Caco-2 (cell line): Measurements from ENCODE around the gene CRTC1. TPM values are rescaled to one million over a fixed set of nuclear protein-coding genes. Genes with fewer than 3 reads are reported as not detected.

ENCODE experiments used
- BruUV-seq: library from RNA; stranded (reverse); fragments of 400-500 nt; replicated peaks from 2 replicates; lab custom pipeline; 2021; lab: Mats Ljungman, UMichigan
- CTCF ChIA-PET: fragments of 300-600 bp; sonication (Branson Sonifier 250); formaldehyde crosslinking; loops from one replicate; lab custom pipeline; 2022; ENCODE audit warnings: antibody characterized with exemption; lab: Charles Lee
- POLR2A ChIA-PET: fragments of 300-600 bp; sonication (Branson Sonifier 250); formaldehyde crosslinking; loops from one replicate; lab custom pipeline; 2022; ENCODE audit warnings: antibody characterized with exemption; lab: Charles Lee
- DNase-seq, 2 experiments: peaks; one replicate each; pipeline versions ENCODE4 v3.0.0 to v3.0.0-alpha.2; 2020 to 2022
- H3K27me3 ChIP-seq: replicated peaks from 2 replicates; pipeline ENCODE4 v1.6.0; 2011; ENCODE audit warnings: low read length; ENCODE audit not compliant: control insufficient read depth, insufficient read depth
- H3K36me3 ChIP-seq: 2 replicates; pipeline ENCODE4 v1.5.1; 2011; ENCODE audit warnings: low read length; ENCODE audit not compliant: control insufficient read depth, insufficient read depth
- H3K4me1 ChIP-seq: fragments of 250-450 bp; sonication (Bioruptor Pico); 2 replicates; pipeline ENCODE4 v1.5.1; 2020; ENCODE audit warnings: mild to moderate bottlenecking
- H3K4me3 ChIP-seq: 2 replicates; pipeline ENCODE4 v1.5.1; 2011; ENCODE audit warnings: low read depth, mild to moderate bottlenecking, control low read depth, low read length
- H3K9me3 ChIP-seq: fragments of 250-450 bp; sonication (Bioruptor Pico); 2 replicates; pipeline ENCODE4 v1.5.1; 2020; ENCODE audit warnings: mild to moderate bottlenecking, moderate library complexity
- H3K27ac Mint-ChIP-seq: one replicate; pipeline ENCODE4 v1.8.0; 2022; ENCODE audit warnings: mixed read lengths; ENCODE audit not compliant: unreplicated experiment
- H3K27me3 Mint-ChIP-seq: one replicate; pipeline ENCODE4 v1.8.0; 2022; ENCODE audit warnings: mixed read lengths; ENCODE audit not compliant: insufficient read depth, unreplicated experiment
- H3K36me3 Mint-ChIP-seq: one replicate; pipeline ENCODE4 v1.8.0; 2022; ENCODE audit warnings: mild to moderate bottlenecking, mixed read lengths; ENCODE audit not compliant: insufficient read depth, unreplicated experiment
- H3K4me1 Mint-ChIP-seq: one replicate; pipeline ENCODE4 v1.8.0; 2022; ENCODE audit warnings: low read depth, mixed read lengths; ENCODE audit not compliant: unreplicated experiment
- H3K4me3 Mint-ChIP-seq: one replicate; pipeline ENCODE4 v1.8.0; 2022; ENCODE audit warnings: mild to moderate bottlenecking, moderate library complexity, mixed read lengths; ENCODE audit not compliant: unreplicated experiment
- H3K9me3 Mint-ChIP-seq: one replicate; pipeline ENCODE4 v1.8.0; 2022; ENCODE audit warnings: mixed read lengths; ENCODE audit not compliant: unreplicated experiment
- CTCF ChIP-seq, 2 experiments: fragments of 200-600 bp in 1 of 2; IDR thresholded peaks; 1 replicate in 1 of 2; 2 replicates in 1 of 2; pipeline versions ENCODE4 v1.5.1 to v1.8.0; 2011 to 2022; ENCODE audit warnings: antibody characterized with exemption in 1 of 2, control low read depth in 1 of 2, inconsistent platforms in 1 of 2, low read depth in 1 of 2, low read length in 1 of 2, mild to moderate bottlenecking in 1 of 2, moderate library complexity in 1 of 2; ENCODE audit not compliant: insufficient read depth in 1 of 2, severe bottlenecking in 1 of 2, unreplicated experiment in 1 of 2
- intact Hi-C: fragments of 100-400 bp; cut with micrococcal nuclease; formaldehyde crosslinking; loops from one replicate; pipeline ENCODE4 v1.10.0; 2022; ENCODE audit not compliant: unreplicated experiment
- total RNA-seq: library from RNA; stranded (reverse); gene quantifications from 2 replicates; pipeline ENCODE4 v1.2.3, GENCODE V29; 2022

CRTC1 gene
- total RNA-seq, 1 experiment from 2014 or later: 13.8 TPM

- Histone ChIP-seq H3K4me1 (no peaks in the 10 kb centered on the region), H3K4me3 (no peak overlapping the region), H3K9me3 (no peaks in the 10 kb centered on the region), H3K27me3 (no peaks in the 10 kb centered on the region), H3K36me3 (no peaks in the 10 kb centered on the region; the same call in 1 of the 2 replicates)
- H3K36me3 Mint-ChIP-seq: peaks cover 2% of the 10 kb centered on the region
- H3K9me3 Mint-ChIP-seq: no peaks in the 10 kb centered on the region
- TF ChIP-seq CTCF (IDR thresholded peaks at IDR 0.05; ENCODE audit: insufficient read depth in 1 of 2, low read depth in 1 of 2, low read length in 1 of 2, severe bottlenecking in 1 of 2, unreplicated experiment in 1 of 2): no peak
- no peak overlapping the region for H3K27ac Mint-ChIP-seq
- H3K27me3 Mint-ChIP-seq: no peaks in the 10 kb centered on the region
- ChIA-PET POLR2A (no interaction called here), CTCF (no interaction called here)
- H3K4me3 Mint-ChIP-seq: no peak overlapping the region
- no TSS peak for BruUV-seq
- intact Hi-C loops: no loop called here
- peaks cover 6% of the 10 kb centered on the region for H3K4me1 Mint-ChIP-seq
- no peak for DNase-seq
Observed at GRCh38 chr19:18713550-18714117, 30.2 kb downstream of the CRTC1 start.

GRCh38 chr19:18715416-18715815 lies 31.9 kb downstream of the CRTC1 start:
- H3K4me1 Mint-ChIP-seq: peaks cover 6% of the 10 kb centered on the region
- no TSS peak for BruUV-seq
- CTCF ChIA-PET: interaction anchor here (1.3 kb wide), 1 partner anchor 121 kb away, joined by 4 read pairs; no protein-coding TSS in a partner anchor
- intact Hi-C loops: no loop called here
- H3K27ac Mint-ChIP-seq: no peak overlapping the region
- no peaks in the 10 kb centered on the region for H3K9me3 ChIP-seq
- H3K4me1 ChIP-seq: no peaks in the 10 kb centered on the region
- TF ChIP-seq CTCF (IDR thresholded peaks at IDR 0.05; ENCODE audit: insufficient read depth in 1 of 2, low read depth in 1 of 2, low read length in 1 of 2, severe bottlenecking in 1 of 2, unreplicated experiment in 1 of 2): no peak
- H3K9me3 Mint-ChIP-seq: no peaks in the 10 kb centered on the region
- DNase-seq: no peak
- POLR2A ChIA-PET: no interaction called here
- H3K36me3 ChIP-seq: no peaks in the 10 kb centered on the region; the same call in 1 of the 2 replicates
- no peaks in the 10 kb centered on the region for H3K27me3 ChIP-seq
- no peak overlapping the region for H3K4me3 ChIP-seq
- H3K36me3 Mint-ChIP-seq: peaks cover 5% of the 10 kb centered on the region
- H3K4me3 Mint-ChIP-seq: no peak overlapping the region
- no peaks in the 10 kb centered on the region for H3K27me3 Mint-ChIP-seq

- no peaks in the 10 kb centered on the region for H3K9me3 ChIP-seq
- H3K4me1 Mint-ChIP-seq: peaks cover 6% of the 10 kb centered on the region
- ChIA-PET CTCF (no interaction called here), POLR2A (no interaction called here)
- intact Hi-C loops: no loop called here
- H3K36me3 Mint-ChIP-seq: peaks cover 5% of the 10 kb centered on the region
- no peaks in the 10 kb centered on the region for H3K4me1 ChIP-seq
- DNase-seq: no peak
- no TSS peak for BruUV-seq
- no peaks in the 10 kb centered on the region for H3K9me3 Mint-ChIP-seq
- H3K27ac Mint-ChIP-seq: no peak overlapping the region
- no peaks in the 10 kb centered on the region for H3K27me3 Mint-ChIP-seq
- H3K4me3 Mint-ChIP-seq: no peak overlapping the region
- H3K4me3 ChIP-seq: no peak overlapping the region
- no peak for TF ChIP-seq CTCF (IDR thresholded peaks at IDR 0.05; ENCODE audit: insufficient read depth in 1 of 2, low read depth in 1 of 2, low read length in 1 of 2, severe bottlenecking in 1 of 2, unreplicated experiment in 1 of 2)
- H3K27me3 ChIP-seq: no peaks in the 10 kb centered on the region
- H3K36me3 ChIP-seq: no peaks in the 10 kb centered on the region; the same call in 1 of the 2 replicates
Observed at GRCh38 chr19:18716857-18717256, 33.4 kb downstream of the CRTC1 start.
